GM12875 (cell line): ENCODE data around the gene ATG4A.

ENCODE experiments used
- H3K4me3 ChIP-seq: one replicate; pipeline ENCODE4 v1.5.1; 2011; ENCODE audit warnings: low read depth, low read length, control low read depth
- TF ChIP-seq, protein P1 (sequence below): IDR thresholded peaks from 2 replicates; pipeline ENCODE4 v1.5.1; 2011; ENCODE audit warnings: low read depth, mild to moderate bottlenecking, control low read depth, inconsistent platforms, low read length, moderate library complexity, borderline replicate concordance; ENCODE audit not compliant: insufficient read depth

ATG4A gene

DNA sequence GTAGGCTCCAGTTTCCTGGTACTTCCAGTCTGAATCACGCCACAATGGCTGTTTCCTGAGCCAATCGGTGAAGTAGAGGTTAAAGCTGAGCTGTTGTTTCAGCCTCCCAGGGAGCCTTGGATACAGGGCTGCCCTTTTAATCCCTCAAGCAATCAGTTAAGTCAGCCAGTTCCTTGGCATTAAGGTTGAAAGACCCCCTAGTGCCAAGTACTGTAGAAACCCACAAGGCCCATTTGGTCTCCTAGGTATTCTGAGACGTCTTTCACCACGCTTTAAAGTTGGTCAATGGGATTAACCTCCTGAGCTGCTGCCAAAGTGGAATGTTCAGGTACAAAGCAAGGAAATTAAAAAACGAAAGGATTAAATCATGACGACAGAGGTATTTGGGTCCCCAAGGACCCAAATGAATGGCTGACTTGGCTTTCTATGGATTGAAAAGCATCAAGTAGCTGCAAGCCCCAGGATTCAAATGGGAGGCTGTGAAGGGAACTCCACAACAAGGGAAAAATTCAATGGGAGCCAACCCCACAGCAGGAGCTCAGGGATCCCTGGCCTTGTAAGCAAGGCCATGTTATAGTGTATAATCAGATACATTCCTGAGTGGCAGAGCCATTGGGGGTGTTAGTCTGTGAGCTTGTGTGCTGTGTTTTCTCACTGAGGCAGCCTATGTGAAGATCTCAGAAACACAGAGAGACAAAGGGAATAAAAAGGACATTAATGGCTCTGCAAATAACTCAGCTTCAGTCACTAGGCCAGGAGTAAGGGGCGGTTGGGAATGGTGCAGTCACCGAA, 86.0 kb downstream of the ATG4A start:
- TF ChIP-seq, protein P1, sequence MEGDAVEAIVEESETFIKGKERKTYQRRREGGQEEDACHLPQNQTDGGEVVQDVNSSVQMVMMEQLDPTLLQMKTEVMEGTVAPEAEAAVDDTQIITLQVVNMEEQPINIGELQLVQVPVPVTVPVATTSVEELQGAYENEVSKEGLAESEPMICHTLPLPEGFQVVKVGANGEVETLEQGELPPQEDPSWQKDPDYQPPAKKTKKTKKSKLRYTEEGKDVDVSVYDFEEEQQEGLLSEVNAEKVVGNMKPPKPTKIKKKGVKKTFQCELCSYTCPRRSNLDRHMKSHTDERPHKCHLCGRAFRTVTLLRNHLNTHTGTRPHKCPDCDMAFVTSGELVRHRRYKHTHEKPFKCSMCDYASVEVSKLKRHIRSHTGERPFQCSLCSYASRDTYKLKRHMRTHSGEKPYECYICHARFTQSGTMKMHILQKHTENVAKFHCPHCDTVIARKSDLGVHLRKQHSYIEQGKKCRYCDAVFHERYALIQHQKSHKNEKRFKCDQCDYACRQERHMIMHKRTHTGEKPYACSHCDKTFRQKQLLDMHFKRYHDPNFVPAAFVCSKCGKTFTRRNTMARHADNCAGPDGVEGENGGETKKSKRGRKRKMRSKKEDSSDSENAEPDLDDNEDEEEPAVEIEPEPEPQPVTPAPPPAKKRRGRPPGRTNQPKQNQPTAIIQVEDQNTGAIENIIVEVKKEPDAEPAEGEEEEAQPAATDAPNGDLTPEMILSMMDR: no peak

DNA sequence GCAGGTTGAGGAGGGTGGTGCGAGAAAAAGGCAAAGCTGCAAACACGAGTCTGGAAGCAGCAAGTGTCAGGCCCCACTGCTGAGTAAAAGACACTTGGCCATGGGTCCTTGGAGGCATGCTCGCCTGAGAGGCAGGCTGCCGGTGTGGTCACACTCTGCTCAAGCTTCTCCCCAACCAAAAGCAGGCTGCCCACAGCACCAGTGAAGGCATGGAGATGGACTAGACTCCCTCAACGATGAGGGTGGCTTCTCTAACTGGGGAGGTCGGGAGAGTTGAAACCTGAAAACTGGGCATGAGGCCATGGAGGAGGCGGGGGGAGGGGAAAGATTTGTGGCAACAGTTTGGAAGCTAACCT, 86.5 kb downstream of the ATG4A start:
- TF ChIP-seq, protein P1: no peak
- H3K4me3 ChIP-seq: no peak overlapping the region

More for the DNA sequence above, 86.0 kb downstream of the ATG4A start:
- H3K4me3 ChIP-seq: no peak overlapping the region

DNA sequence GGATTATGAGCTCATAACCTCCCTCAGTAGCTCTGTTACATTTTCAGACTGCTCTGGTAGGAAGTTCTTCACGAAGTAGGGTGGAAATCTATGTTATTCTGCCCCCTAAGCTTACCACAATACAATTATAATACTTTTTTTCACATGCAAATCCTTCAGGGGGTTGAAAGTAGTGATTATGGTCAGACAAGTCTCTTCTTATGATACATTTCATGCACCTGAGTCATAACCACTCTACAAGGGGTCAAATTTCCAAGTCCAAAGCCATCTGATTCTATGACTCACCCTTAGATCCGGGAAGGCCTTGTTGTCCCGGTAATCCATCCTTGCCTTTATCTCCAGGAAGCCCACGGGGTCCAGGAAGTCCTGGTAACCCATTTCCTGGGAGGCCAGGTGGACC, 95.2 kb downstream of the ATG4A start:
- TF ChIP-seq, protein P1: no peak
- H3K4me3 ChIP-seq: no peak overlapping the region

DNA sequence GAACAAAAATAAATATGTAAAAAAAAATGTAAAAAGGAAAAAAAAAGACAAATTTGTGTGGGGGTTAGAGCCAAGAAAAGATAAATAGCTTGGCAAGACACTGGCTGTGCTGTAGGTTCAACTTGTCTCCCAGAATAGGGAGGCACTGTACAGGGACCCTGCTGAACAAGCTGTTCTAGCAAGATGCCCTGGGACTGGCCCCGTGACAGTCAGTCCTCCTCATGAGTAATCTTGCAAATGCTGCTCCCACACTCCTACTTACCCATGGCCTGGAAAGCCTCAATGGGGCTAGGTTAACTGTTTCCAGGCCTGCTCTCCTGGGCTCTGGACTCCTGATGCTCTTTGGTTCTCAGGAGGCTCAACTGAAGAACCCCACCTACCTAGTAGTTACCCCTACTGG, 106.8 kb downstream of the ATG4A start:
- no peak overlapping the region for H3K4me3 ChIP-seq
- TF ChIP-seq, protein P1: no peak

DNA sequence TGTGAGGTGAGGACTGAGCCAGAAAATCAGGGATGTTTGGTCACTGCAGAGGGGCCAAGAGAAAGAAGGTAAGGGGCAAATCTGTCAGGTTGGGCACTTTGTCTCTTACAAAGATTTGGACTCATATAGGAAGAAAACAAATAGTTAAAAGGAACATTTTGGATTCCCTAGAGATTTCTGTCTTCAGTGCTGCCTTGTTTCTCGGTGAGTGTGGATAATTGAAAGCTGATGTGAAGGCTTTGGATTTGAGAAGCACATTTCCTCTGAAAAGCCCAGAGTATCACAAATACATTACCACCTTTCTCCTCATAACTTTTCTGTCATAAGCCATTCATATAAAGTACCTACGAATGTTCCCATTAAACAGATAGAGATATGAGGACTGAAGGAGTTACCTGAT, 107.5 kb downstream of the ATG4A start:
- H3K4me3 ChIP-seq: no peak overlapping the region
- TF ChIP-seq, protein P1: no peak

DNA sequence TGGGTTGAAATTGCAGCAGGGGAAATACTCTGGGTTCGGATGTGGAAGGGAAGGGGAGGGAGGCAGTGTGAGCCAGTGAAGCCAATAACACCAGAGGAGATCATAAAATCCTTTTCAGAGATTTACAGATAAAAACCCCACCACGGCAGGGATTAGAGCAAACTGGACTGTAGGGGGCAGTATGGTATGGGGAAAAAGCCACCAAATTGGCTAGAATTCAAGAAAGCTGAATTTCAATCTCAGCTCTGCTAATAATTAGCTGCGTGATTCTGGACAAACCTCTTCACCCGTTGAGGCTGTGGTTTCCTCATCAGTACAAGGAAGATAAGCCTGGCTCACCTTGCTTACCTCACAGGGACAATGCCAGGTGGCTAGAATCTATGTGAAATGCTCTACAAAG, 108.1 kb downstream of the ATG4A start:
- TF ChIP-seq, protein P1: peak; percentile 66
- H3K4me3 ChIP-seq: no peak overlapping the region

DNA sequence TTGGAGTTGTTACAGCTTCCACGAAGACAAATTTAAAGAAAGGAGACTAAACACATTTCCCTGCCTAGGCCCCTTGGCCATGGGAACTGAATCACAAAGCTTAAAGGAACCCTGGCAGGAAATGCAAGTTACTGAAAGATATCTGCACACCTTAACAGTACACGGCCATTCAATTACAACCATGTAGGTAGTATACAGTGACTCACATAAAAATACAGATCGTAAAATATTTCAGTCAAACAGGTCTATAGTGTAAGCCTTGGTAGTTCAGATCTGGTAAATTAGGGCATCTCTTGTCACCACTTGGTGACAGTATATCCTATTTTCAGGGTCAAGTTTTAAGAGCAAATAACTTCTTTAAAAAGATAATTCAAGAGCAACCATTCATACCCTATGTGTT, 112.0 kb downstream of the ATG4A start:
- H3K4me3 ChIP-seq: no peak overlapping the region
- TF ChIP-seq, protein P1: no peak
